Stimulated activated CD4-positive, alpha-beta T cell treated with anti-CD3 and anti-CD28 coated beads, Interleukin-12 subunit alpha, Interleukin-12 subunit beta, amount 100 ng/mL, for 24 hours (primary cell): ENCODE measurements around the gene STARD10.

Experiments used
- DNase-seq, 2 experiments: peaks; one replicate each; pipeline ENCODE4 v3.0.0-alpha.2; 2020; ENCODE audit warnings: low read depth in 2 of 2

Gene STARD10

DNA sequence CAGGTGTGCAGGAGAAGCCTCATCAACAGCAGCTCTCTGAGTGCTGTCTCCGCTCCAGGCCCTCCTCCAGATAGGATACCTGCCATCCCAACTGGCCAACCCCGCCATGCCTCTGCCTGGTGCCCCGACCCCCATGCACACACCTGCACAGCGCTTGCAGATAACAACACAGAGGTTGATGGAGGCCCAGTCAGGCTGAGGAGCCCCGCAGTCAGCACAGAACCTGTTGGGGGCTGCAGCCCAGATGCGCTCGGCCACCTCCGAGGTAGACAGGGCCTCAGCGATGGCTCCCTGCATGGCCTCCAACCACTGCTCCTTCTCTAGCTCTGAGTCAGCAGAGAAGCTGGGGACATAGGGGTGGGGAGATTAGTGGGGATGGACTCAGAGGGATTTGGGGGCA lies 86.8 kb downstream of the STARD10 start:
- no peak for DNase-seq

GRCh38 chr11:72706579-72706978 lies 87.3 kb downstream of the STARD10 start:
- no peak for DNase-seq

DNA sequence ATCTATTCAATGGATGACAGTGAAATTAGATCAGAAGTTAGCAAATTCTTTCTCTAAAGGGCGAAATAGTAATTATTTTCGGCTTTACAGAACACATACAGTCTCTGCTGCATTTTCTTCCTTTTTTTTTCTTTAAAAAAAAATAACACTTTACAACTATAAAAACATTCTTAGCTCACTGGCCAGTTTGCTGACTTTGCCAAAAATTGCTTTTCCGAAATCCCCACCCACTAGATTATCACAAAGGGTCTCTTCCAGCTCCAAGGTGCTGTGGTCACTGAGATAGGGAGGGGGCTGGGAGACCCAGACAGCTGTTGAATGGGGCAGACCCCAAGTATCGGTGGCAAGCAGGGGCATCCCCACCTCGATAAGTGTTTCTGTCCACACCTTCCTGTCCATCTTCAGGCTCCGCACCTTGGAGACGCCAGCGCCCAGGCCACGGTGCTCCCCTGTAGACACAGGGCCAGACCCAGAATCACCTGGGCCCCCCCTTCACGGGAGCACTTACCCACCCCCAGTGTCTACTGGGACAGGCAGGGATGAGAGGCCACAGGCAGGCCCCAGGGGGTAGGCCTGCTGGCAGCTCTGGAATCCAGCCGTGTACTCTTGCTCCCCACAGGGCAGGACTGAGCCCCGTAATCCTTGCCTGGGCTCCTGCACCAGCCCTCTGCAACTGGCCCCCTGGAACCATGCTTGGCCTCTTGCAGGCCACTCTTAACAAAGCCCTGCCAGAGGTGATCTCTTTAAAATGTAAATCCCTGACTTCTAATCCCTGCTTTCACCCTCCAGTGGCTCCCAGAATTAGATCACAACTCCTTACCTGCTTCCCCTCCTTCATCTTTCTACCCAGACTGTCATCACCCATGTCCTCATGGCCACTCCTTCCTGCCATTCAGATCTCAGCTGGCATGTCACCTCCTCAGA lies 88.1 kb downstream of the STARD10 start:
- no peak for DNase-seq

- DNase-seq = no peak
Observed at GRCh38 chr11:72704783-72705265, 89.0 kb downstream of the STARD10 start.
